Measurements from ENCODE around the gene LY6G6D.

Gene LY6G6D

DNA sequence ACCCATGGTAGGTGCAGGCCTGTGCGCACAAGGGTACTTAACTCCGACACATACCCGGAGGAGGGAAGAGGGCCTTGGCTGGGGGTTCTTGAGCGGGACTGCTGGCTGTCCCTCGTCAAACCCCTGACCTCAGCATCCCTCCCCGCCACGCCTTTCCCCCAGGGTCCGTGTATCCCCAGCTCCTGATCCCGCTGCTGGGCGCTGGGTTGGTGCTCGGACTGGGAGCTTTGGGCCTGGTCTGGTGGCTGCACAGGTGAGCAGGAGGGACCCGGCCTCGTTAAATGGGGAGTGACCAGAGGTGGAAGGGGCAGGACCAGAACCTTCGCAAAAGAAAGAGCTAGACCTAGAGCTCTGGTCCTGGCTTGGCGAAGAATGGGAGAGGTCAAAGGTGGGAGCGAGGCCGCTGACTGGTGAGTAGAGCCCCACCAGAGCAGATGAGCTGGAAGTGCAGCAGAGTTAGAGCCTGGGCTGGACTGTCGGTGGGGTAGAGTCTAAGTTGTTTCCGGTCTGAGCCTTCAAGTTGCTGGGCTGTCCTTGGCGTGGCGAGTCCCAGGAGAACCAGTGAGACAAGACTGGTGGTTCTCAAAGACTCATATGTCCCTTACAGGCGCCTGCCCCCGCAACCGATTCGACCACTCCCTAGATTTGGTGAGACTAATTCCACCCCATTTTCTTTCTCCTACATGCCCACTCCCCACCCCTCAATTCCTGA is 9.0 kb downstream of the LY6G6D start:
- TF ChIP-seq, protein P1, sequence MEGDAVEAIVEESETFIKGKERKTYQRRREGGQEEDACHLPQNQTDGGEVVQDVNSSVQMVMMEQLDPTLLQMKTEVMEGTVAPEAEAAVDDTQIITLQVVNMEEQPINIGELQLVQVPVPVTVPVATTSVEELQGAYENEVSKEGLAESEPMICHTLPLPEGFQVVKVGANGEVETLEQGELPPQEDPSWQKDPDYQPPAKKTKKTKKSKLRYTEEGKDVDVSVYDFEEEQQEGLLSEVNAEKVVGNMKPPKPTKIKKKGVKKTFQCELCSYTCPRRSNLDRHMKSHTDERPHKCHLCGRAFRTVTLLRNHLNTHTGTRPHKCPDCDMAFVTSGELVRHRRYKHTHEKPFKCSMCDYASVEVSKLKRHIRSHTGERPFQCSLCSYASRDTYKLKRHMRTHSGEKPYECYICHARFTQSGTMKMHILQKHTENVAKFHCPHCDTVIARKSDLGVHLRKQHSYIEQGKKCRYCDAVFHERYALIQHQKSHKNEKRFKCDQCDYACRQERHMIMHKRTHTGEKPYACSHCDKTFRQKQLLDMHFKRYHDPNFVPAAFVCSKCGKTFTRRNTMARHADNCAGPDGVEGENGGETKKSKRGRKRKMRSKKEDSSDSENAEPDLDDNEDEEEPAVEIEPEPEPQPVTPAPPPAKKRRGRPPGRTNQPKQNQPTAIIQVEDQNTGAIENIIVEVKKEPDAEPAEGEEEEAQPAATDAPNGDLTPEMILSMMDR (IDR thresholded peaks at IDR 0.05) = no peak
- Mint-ChIP-seq H3K4me1 (peaks cover 38% of the 10 kb centered on the region), H3K4me3 (no peak overlapping the region), H3K27me3 (ENCODE audit: low read depth, poor library complexity) (no peaks in the 10 kb centered on the region), H3K36me3 (ENCODE audit: low read depth) (peaks cover 46% of the 10 kb centered on the region), H3K27ac (peak overlapping the region; percentile 92), H3K9me3 (no peaks in the 10 kb centered on the region)
- DNase-seq = no peak

DNA sequence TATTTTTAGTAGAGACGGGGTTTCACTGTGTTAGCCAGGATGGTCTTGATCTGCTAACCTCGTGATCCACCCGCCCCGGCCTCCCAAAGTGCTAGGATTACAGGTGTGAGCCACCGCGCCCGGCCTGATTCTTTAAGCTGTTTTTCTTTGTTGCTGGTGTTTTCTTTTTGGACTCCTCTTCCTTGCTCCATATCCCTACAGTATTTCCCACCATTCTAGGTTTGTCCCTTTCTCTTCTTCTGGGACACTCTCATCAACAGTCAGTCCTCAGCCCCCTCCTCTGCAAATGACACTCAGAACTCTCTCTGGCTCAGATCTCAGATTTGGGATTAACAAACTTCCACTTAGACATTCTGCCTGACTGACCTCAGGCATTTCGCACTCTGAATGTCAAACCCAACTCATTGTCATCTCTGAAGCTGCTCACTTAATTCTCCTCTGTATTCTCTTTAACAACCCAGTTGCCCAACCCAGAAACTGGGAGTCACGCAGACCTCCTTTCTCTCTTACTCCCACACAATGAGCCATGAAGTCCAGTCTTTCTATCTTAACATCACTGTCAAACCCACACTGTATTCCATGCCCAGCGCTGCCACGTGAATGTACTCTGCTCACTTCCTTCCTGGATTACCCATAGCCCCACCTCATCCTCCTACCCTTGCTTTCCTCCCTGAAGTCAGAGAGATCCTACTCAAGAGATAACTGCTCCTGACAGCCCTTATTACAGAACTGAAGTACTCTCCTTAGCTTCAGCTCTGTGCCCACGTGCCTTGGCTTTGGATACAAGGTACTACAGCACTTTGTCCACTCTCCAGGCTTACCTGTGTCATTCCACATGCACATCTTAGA is 10.6 kb downstream of the LY6G6D start:
- Mint-ChIP-seq H3K36me3 (ENCODE audit: low read depth) (peaks cover 53% of the 10 kb centered on the region), H3K9me3 (no peaks in the 10 kb centered on the region), H3K27ac (peak overlapping the region; percentile 41), H3K27me3 (ENCODE audit: low read depth, poor library complexity) (no peaks in the 10 kb centered on the region), H3K4me1 (peaks cover 48% of the 10 kb centered on the region), H3K4me3 (no peak overlapping the region)
- TF ChIP-seq, protein P1 (IDR thresholded peaks at IDR 0.05) = no peak
- DNase-seq = no peak

DNA sequence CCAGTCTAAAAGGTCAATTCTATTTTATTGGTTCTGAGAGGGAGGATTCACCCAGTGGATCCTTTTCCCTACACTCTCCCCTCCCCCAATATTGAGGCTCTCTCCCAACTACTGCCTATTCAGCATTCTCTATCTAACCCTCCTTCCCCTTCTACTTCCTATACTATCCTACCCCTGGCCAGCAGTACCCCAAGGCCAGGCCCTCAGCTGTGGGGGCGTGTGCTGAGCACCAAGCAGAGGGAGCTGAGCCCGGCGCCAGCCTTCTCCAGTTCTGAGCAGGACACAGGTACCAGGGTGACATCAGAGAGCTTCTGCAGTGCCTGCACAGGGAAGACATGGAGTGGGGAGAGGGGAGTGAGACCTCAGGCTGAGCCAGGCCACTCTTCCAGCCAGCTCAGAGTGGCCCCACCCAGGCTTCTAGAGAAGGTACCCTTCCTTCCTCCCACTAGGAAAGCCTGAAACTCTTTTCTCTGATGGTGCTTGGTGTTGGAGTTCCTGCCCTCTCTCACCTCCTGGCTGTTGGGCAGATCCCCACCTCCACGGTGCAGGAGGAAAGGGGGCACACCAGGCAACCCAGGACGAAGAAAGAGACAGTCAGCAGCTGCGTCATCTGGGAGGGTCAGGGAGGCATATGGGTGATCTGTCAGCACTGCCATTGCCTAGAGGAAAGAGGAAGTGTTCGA is 12.0 kb downstream of the LY6G6D start:
- H3K27me3 Mint-ChIP-seq (ENCODE audit: low read depth, poor library complexity) = no peaks in the 10 kb centered on the region
- no peaks in the 10 kb centered on the region for H3K9me3 Mint-ChIP-seq
- H3K36me3 Mint-ChIP-seq (ENCODE audit: low read depth) = peaks cover 62% of the 10 kb centered on the region
- TF ChIP-seq, protein P1 (IDR thresholded peaks at IDR 0.05) = no peak
- no peak for DNase-seq
- peak overlapping the region; percentile 70 for H3K27ac Mint-ChIP-seq
- peaks cover 61% of the 10 kb centered on the region for H3K4me1 Mint-ChIP-seq
- H3K4me3 Mint-ChIP-seq = peak overlapping the region; percentile 69

DNA sequence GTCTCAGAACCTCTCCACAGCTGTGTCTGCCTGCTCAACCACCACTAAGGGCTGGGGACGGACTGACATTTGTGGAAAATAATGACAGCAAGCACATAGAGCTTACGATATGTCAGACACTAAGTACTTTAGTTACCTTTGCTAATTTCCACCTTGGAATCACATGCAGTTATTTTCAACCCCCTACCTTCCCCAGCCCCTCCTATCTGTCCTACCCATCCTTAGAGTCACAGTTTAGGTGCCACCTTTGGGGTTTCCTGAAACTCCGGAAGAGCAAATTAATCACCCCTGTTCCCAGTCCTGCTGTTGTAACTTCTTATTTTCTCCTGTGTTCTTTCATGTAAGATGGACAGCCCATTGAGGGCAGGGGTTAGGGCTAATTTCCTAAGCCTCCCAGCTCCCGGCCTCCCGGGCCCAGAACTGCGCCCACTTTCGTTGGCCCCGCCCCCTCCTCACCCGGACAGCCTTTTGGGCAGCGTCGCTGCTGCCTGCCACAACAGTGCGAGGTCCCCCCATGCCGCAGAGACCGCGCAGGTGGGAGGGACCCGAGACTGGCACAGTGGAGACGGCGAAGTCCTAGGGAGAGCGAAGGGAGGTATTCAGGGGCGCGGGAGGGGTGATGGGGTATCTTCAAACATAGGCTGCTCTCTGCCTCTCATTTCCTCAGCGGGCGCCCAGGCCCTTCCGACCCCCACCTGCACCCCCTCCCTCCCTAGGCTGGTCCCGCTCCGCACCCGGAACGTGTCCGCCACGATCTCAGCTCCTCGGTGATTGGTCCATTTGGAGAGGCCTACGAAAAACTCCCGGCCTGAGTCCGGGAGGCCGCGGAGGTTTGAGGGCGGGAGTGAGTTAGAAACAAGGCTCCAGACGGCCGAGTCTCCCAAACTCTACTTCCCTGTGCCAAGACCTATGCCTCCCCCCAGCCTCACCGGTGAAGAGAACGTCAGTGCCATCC is 12.8 kb downstream of the LY6G6D start:
- no peak overlapping the region for H3K27ac Mint-ChIP-seq
- peaks cover 67% of the 10 kb centered on the region for H3K36me3 Mint-ChIP-seq (ENCODE audit: low read depth)
- H3K4me3 Mint-ChIP-seq = peak overlapping the region; percentile 97
- H3K9me3 Mint-ChIP-seq = no peaks in the 10 kb centered on the region
- DNase-seq = no peak
- TF ChIP-seq, protein P1 (IDR thresholded peaks at IDR 0.05) = no peak
- H3K27me3 Mint-ChIP-seq (ENCODE audit: low read depth, poor library complexity) = no peaks in the 10 kb centered on the region
- peaks cover 64% of the 10 kb centered on the region for H3K4me1 Mint-ChIP-seq

DNA sequence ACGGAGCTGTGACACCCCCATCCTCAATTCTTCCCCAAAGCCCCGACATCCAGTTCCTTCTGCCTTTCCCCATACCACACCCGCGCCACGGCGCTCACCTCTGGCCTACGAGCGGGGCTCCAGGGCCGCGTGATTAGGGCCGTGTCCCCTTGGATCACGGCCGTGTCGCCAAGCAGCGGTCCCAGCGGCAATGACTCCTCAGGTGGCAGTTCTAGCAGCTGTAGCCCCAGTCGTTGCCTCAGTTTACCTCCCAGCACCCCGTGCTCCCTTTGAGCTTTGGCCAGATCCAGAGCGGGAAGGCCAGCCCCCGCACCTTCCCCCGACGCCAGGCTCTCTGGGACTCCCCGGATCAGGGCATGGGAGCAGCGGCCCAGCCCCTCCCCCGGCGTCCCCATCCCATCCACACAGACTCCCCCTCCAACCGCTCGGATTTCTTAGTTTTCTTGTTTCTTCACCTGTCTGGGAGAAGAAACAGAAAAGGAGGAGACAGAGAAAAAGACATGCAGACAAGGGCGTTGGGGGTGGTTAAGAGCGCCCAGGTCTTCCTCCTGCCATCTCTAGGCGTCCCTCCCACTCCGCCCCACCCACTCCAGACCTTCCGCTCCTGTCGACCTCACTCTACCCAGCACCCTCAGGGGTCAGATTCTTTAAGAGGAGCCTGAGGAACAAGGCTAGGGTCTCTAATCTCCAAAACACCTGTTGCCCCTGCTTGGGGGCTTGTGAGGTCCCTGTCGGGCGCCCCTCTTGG is 13.8 kb downstream of the LY6G6D start, which contains the start of gene DDAH2:
Gene DDAH2 (minus strand): TSS at position 533 of the 748 bp plus-strand sequence. CDS start 138 bp downstream, at position 395.
- DNase-seq = peak; percentile 18

More for the DNA sequence above, 13.8 kb downstream of the LY6G6D start, which contains the start of gene DDAH2:
- no peaks in the 10 kb centered on the region for H3K9me3 Mint-ChIP-seq
- H3K36me3 Mint-ChIP-seq (ENCODE audit: low read depth) = peaks cover 75% of the 10 kb centered on the region
- H3K4me1 Mint-ChIP-seq = peaks cover 71% of the 10 kb centered on the region
- H3K4me3 Mint-ChIP-seq = peak within 1 kb of the TSS; percentile 97
- H3K27me3 Mint-ChIP-seq (ENCODE audit: low read depth, poor library complexity) = no peaks in the 10 kb centered on the region
- TF ChIP-seq, protein P1 (IDR thresholded peaks at IDR 0.05) = no peak
- H3K27ac Mint-ChIP-seq = peak within 1 kb of the TSS; percentile 98

Data from nephron progenitor cell (in vitro differentiated cells).